Gastrocnemius medialis (tissue), 4 donors: Measurements from ENCODE around the gene IL16. TPM values are rescaled to one million over a fixed set of nuclear protein-coding genes. Genes with fewer than 3 reads are reported as not detected.
A peak's percentile ranks its signal among the peaks of the same experiment; 100 is the strongest.

Experiments used
- ATAC-seq, 2 donors: fragments of 150-250 bp; one replicate each; pipeline ENCODE4 v1.9.1; 2016
- DNase-seq, 2 donors: peaks; one replicate each; pipeline ENCODE4 v3.0.0-alpha.2; 2019
- H3K27ac ChIP-seq, 4 donors: fragments of 200-600 bp; sonication (generic); 1 replicate in 1 of 4; 2 replicates in 3 of 4; pipeline ENCODE4 v1.5.1; 2016 to 2018; ENCODE audit warnings: mild to moderate bottlenecking in 2 of 4, moderate library complexity in 1 of 4
- H3K27me3 ChIP-seq, 3 donors: fragments of 200-600 bp; sonication (generic) in 2 of 3; 1 replicate in 1 of 3; 2 replicates in 2 of 3; pipeline versions ENCODE4 v1.5.1 to v1.6.0; 2016 to 2019; ENCODE audit warnings: mild to moderate bottlenecking in 1 of 3, moderate library complexity in 1 of 3
- H3K36me3 ChIP-seq, 2 donors: fragments of 200-600 bp; sonication (generic) in 1 of 2; one replicate each; pipeline ENCODE4 v1.5.1; 2017 to 2018
- H3K4me1 ChIP-seq, 2 donors: fragments of 200-600 bp; sonication (generic) in 1 of 2; one replicate each; pipeline ENCODE4 v1.5.1; 2016 to 2017; ENCODE audit warnings: mild to moderate bottlenecking in 2 of 2
- H3K4me3 ChIP-seq, 4 donors: fragments of 200-600 bp; sonication (generic) in 3 of 4; 1 replicate in 1 of 4; 2 replicates in 3 of 4; pipeline ENCODE4 v1.5.1; 2016 to 2019; ENCODE audit warnings: mild to moderate bottlenecking in 2 of 4
- H3K9me3 ChIP-seq, 3 donors: fragments of 200-600 bp; sonication (generic) in 2 of 3; 1 replicate in 1 of 3; 2 replicates in 2 of 3; pipeline ENCODE4 v1.5.1; 2016 to 2019
- POLR2A ChIP-seq, 2 donors: fragments of 450-650 bp; IDR thresholded peaks; one replicate each; pipeline ENCODE4 v1.6.1; 2017; ENCODE audit warnings: antibody characterized with exemption in 2 of 2, mild to moderate bottlenecking in 2 of 2, moderate library complexity in 2 of 2
- in situ Hi-C, 4 donors: fragments of 200-750 bp; cut with MboI; loops; one replicate each; pipeline versions ENCODE4 v1.15.0 to v1.8.0; 2017; ENCODE audit warnings: low sequenced_read_pairs in 4 of 4
- intact Hi-C: fragments of 100-400 bp; cut with DNase I; formaldehyde crosslinking; loops from one replicate; pipeline ENCODE4 v1.15.1; 2023; ENCODE audit warnings: low total_unique reads
- total RNA-seq, 4 donors: library from RNA; depleted of rRNA; stranded (reverse); fragments of >200 nt; gene quantifications; one replicate each; pipeline versions ENCODE4 v1.1.0 to v1.2.3, GENCODE V29; 2016
- TF ChIP-seq, protein P1 (sequence below), 5 experiments: fragments of 450-650 bp in 3 of 5; fragments of 200-600 bp in 2 of 5; sonication (generic) in 2 of 5; IDR thresholded peaks in 4 of 5; conservative IDR thresholded peaks in 1 of 5; 1 replicate in 4 of 5; 2 replicates in 1 of 5; pipeline ENCODE4 v1.5.1; 2016 to 2019; ENCODE audit warnings: antibody characterized with exemption in 5 of 5, mild to moderate bottlenecking in 3 of 5, moderate library complexity in 3 of 5

The IL16 gene
- total RNA-seq, 4 donors from 2014 or later: 3.3 to 4.5 (median 4.3) TPM

DNA sequence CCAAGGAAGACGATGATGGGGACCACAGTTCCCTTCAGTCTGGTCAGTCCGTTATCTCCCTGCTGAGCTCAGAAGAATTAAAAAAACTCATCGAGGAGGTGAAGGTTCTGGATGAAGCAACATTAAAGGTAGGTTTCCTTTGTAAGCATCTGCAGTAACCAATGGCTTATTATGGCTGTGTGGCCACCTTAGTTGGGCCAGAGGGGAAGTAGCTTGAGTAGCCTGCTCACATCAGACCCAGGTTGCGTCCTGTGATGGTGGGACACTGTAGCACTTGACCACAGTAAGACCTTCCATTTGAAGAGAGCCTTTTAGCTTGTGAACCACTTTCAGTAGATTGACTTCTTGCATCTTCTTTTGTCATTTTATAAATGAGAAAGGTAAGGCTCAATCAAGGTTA is 104.7 kb downstream of the IL16 start:
- no peaks in the 10 kb centered on the region for H3K9me3 ChIP-seq
- ATAC-seq: no peak
- H3K27ac ChIP-seq: no peak overlapping the region
- H3K36me3 ChIP-seq: no peaks in the 10 kb centered on the region
- TF ChIP-seq, protein P1, sequence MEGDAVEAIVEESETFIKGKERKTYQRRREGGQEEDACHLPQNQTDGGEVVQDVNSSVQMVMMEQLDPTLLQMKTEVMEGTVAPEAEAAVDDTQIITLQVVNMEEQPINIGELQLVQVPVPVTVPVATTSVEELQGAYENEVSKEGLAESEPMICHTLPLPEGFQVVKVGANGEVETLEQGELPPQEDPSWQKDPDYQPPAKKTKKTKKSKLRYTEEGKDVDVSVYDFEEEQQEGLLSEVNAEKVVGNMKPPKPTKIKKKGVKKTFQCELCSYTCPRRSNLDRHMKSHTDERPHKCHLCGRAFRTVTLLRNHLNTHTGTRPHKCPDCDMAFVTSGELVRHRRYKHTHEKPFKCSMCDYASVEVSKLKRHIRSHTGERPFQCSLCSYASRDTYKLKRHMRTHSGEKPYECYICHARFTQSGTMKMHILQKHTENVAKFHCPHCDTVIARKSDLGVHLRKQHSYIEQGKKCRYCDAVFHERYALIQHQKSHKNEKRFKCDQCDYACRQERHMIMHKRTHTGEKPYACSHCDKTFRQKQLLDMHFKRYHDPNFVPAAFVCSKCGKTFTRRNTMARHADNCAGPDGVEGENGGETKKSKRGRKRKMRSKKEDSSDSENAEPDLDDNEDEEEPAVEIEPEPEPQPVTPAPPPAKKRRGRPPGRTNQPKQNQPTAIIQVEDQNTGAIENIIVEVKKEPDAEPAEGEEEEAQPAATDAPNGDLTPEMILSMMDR (IDR thresholded peaks at IDR 0.05 in 4 of 5, conservative IDR thresholded peaks at IDR 0.05 in 1 of 5): no peak
- no peak for TF ChIP-seq POLR2A (IDR thresholded peaks at IDR 0.05)
- no peaks in the 10 kb centered on the region for H3K27me3 ChIP-seq
- DNase-seq: no peak
- no peak overlapping the region for H3K4me3 ChIP-seq
- in situ Hi-C loops: no loop called here
- peaks cover 0 to 2% of the 10 kb centered on the region in 2 donors for H3K4me1 ChIP-seq
- intact Hi-C loops: no loop called here

DNA sequence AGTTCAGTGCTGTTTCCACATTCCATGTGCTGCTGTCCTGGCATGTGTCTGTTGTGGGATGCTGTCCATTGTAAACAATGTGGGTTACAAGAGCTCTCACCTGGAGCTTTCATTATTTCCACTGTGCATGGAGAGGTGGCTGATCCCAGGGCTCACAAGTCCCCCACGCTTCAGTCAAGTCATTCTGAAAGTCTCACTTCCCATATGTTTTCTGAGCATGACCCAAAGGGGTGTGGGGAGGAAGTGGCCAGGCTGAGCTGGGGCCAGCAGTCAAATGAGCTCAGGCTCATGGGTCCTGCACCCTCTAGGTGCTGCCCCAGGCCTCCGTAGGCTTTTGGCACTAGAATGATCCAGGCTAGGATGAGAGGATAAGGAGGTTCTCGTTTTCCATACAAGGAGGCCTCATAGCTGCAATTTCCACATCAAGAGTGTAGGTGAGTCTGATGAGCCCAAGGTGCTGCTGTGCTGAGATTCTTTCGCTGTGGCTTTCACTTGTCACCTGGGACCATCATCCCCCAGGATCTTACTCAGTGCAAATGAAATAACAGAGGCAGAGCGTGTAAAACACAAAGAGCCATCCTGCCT is 105.2 kb downstream of the IL16 start:
- Histone ChIP-seq H3K36me3 (no peaks in the 10 kb centered on the region), H3K9me3 (no peaks in the 10 kb centered on the region), H3K4me1 (no peaks in the 10 kb centered on the region), H3K27ac (no peak overlapping the region), H3K4me3 (no peak overlapping the region), H3K27me3 (no peaks in the 10 kb centered on the region)
- ATAC-seq (no peak), DNase-seq (no peak)
- intact Hi-C loops (no loop called here), in situ Hi-C loops (no loop called here)
- TF ChIP-seq, protein P1 (IDR thresholded peaks at IDR 0.05 in 4 of 5, conservative IDR thresholded peaks at IDR 0.05 in 1 of 5): no peak
- TF ChIP-seq POLR2A (IDR thresholded peaks at IDR 0.05): no peak

GRCh38 chr15:81302701-81303109 is 106.0 kb downstream of the IL16 start:
- TF ChIP-seq, protein P1 (IDR thresholded peaks at IDR 0.05 in 4 of 5, conservative IDR thresholded peaks at IDR 0.05 in 1 of 5): no peak
- TF ChIP-seq POLR2A (IDR thresholded peaks at IDR 0.05): no peak
- no peak overlapping the region for H3K27ac ChIP-seq
- H3K36me3 ChIP-seq: no peaks in the 10 kb centered on the region
- DNase-seq: no peak
- ATAC-seq: no peak
- H3K4me3 ChIP-seq: no peak overlapping the region
- intact Hi-C loops (no loop called here), in situ Hi-C loops (no loop called here)
- H3K27me3 ChIP-seq: no peaks in the 10 kb centered on the region
- no peaks in the 10 kb centered on the region for H3K4me1 ChIP-seq
- no peaks in the 10 kb centered on the region for H3K9me3 ChIP-seq

DNA sequence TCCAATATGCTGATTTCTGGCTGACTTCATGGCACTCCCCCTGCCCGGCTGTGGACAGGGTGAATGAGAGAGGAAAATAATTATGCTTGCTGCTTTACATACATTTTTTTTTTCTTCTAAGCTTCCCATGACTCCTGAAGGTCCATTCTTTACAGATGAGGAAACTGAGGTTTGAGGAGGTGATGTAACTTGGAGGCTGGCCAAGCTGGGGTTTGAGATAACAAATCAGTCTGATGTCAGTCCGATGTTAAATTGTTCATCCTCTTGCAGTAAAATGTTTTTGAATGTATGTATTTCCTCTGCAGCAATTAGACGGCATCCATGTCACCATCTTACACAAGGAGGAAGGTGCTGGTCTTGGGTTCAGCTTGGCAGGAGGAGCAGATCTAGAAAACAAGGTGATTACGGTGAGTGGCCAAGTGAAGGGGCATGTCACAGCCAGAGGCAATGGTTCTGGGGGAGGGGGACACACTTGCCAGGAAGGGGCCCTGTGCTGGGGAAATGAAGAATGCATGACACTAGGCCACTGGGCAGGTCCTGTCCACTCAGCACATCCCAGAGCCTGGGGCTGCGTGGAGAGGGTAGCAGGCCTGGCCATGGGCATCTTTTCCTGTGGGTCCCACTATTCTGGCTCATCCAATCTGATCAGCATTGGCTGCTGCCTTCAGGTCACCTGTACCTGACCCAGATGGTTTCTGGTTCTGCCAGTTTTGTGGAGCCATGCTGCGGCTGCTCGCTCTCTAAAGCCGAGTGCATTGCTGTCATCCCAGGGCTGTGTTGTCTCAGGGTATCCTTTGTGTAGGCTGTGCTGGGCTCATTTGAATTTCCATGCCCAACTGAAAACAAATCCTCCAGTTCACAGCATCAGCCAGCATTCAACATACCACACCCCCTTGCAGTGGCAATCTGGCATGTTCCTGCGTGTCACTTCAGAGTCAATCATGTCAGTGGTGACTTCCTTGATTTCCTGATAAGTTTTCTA is 106.9 kb downstream of the IL16 start:
- no peak for ATAC-seq
- H3K4me1 ChIP-seq: no peaks in the 10 kb centered on the region

More for the DNA sequence above, 106.9 kb downstream of the IL16 start:
- Histone ChIP-seq H3K27ac (peak overlapping the region in 1 of 4 donors; percentile 2), H3K27me3 (no peaks in the 10 kb centered on the region), H3K36me3 (no peaks in the 10 kb centered on the region), H3K4me3 (no peak overlapping the region), H3K9me3 (no peaks in the 10 kb centered on the region)
- in situ Hi-C loops: no loop called here
- intact Hi-C loops: no loop called here
- TF ChIP-seq, protein P1 (IDR thresholded peaks at IDR 0.05 in 4 of 5, conservative IDR thresholded peaks at IDR 0.05 in 1 of 5): no peak
- TF ChIP-seq POLR2A (IDR thresholded peaks at IDR 0.05): no peak
- DNase-seq: no peak
